MM.1S (cell line): Measurements from ENCODE around the gene CHMP6.

Source experiments
- EZH2 ChIP-seq: fragments of 300-600 bp; sonication (generic); optimal IDR thresholded peaks from 2 replicates; pipeline ENCODE3; 2017; ENCODE audit warnings: low read depth, mild to moderate bottlenecking, antibody characterized with exemption, low read length, mixed read lengths
- EZH2phosphoT487 ChIP-seq: fragments of 300-600 bp; sonication (generic); IDR thresholded peaks from 2 replicates; pipeline ENCODE4 v1.6.1; 2018; ENCODE audit warnings: antibody characterized with exemption, low read length
- TF ChIP-seq, protein P1 (sequence below): fragments of 300-600 bp; sonication (generic); IDR thresholded peaks from 2 replicates; pipeline ENCODE4 v1.5.1; 2016; ENCODE audit warnings: antibody characterized with exemption, low read length, mixed read lengths

DNA sequence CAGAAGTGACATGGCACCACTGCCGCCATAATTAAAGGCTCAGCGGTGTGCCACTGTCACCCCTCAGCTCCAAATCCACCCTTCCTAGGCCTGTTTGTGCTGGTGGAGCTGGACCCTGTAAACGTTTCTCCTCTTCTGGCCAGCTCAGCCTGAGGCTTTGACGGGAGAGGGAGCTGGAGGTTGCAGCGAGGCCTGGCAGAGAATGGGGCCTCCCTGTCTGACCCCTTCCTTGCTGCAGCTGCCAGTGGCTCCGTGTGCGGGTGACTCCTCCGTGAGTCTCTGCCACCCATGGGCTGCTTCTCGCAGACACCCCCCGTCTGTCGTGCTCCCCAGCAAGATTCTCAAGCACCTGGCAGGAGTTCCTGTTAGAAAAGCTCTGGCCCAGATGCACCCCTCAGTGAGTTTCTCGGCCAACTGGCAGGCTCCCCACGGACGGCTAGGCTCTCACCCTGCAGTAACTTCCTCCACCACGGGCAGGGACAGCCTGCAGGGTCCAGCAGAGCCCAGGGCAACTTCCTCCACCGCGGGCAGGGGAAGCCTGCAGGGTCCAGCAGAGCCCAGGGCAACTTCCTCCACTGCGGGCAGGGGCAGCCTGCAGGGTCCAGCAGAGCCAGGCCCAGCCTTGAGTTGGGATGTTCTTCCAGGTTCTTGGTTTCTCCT lies 4.7 kb upstream of the CHMP6 start:
- TF ChIP-seq EZH2phosphoT487: no peak
- TF ChIP-seq, protein P1, sequence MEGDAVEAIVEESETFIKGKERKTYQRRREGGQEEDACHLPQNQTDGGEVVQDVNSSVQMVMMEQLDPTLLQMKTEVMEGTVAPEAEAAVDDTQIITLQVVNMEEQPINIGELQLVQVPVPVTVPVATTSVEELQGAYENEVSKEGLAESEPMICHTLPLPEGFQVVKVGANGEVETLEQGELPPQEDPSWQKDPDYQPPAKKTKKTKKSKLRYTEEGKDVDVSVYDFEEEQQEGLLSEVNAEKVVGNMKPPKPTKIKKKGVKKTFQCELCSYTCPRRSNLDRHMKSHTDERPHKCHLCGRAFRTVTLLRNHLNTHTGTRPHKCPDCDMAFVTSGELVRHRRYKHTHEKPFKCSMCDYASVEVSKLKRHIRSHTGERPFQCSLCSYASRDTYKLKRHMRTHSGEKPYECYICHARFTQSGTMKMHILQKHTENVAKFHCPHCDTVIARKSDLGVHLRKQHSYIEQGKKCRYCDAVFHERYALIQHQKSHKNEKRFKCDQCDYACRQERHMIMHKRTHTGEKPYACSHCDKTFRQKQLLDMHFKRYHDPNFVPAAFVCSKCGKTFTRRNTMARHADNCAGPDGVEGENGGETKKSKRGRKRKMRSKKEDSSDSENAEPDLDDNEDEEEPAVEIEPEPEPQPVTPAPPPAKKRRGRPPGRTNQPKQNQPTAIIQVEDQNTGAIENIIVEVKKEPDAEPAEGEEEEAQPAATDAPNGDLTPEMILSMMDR: no peak
- no peak for TF ChIP-seq EZH2
